CD14-positive monocyte (primary cell): ENCODE results near the gene TNFSF9. TPM values are rescaled to one million over a fixed set of nuclear protein-coding genes. Genes with fewer than 3 reads are reported as not detected.

Experiments
- DNase-seq, 3 donors: peaks; one replicate each; pipeline ENCODE4 v3.0.0-alpha.2; 2011 to 2022
- H2AFZ ChIP-seq: 2 replicates; pipeline ENCODE4 v1.6.0; 2012; ENCODE audit warnings: mild to moderate bottlenecking, low read depth, low read length, inconsistent platforms; ENCODE audit not compliant: insufficient read depth, poor library complexity, severe bottlenecking
- H3K27ac ChIP-seq, 2 donors: 1 replicate in 1 of 2; 2 replicates in 1 of 2; pipeline ENCODE4 v1.5.1; 2012 to 2013; ENCODE audit warnings: low read length in 2 of 2, control low read depth in 1 of 2, inconsistent platforms in 1 of 2, low read depth in 1 of 2, mild to moderate bottlenecking in 1 of 2
- H3K27me3 ChIP-seq, 2 donors: one replicate each; pipeline versions ENCODE4 v1.6.0 to v1.6.1; 2011 to 2013; ENCODE audit warnings: low read length in 2 of 2; ENCODE audit not compliant: control insufficient read depth in 2 of 2, insufficient read depth in 2 of 2
- H3K36me3 ChIP-seq, 2 donors: replicated peaks in 1 of 2; 1 replicate in 1 of 2; 2 replicates in 1 of 2; pipeline versions ENCODE4 v1.5.1 to v1.6.1; 2012 to 2013; ENCODE audit warnings: low read length in 2 of 2, control low read depth in 1 of 2, inconsistent platforms in 1 of 2, mild to moderate bottlenecking in 1 of 2; ENCODE audit not compliant: insufficient read depth in 2 of 2, control insufficient read depth in 1 of 2
- H3K4me1 ChIP-seq, 2 donors: 1 replicate in 1 of 2; 2 replicates in 1 of 2; pipeline versions ENCODE4 v1.5.1 to v1.6.1; 2012 to 2013; ENCODE audit warnings: low read length in 2 of 2, control low read depth in 1 of 2, inconsistent platforms in 1 of 2, mild to moderate bottlenecking in 1 of 2, moderate library complexity in 1 of 2; ENCODE audit not compliant: insufficient read depth in 2 of 2, control insufficient read depth in 1 of 2
- H3K4me2 ChIP-seq: replicated peaks from 2 replicates; pipeline ENCODE3; 2012; ENCODE audit warnings: low read length, moderate library complexity, mild to moderate bottlenecking; ENCODE audit not compliant: poor library complexity, severe bottlenecking; ENCODE audit errors: extremely low read depth
- H3K4me3 ChIP-seq, 3 experiments: fragments of 200-600 bp in 1 of 3; sonication (generic) in 1 of 3; replicated peaks in 1 of 3; 1 replicate in 2 of 3; 2 replicates in 1 of 3; pipeline ENCODE4 v1.5.1; 2011 to 2013; ENCODE audit warnings: low read length in 3 of 3, mild to moderate bottlenecking in 3 of 3, control low read depth in 2 of 3, low read depth in 2 of 3, inconsistent platforms in 1 of 3, moderate library complexity in 1 of 3
- H3K79me2 ChIP-seq: 2 replicates; pipeline ENCODE4 v1.6.0; 2012; ENCODE audit warnings: mild to moderate bottlenecking, control low read depth, inconsistent platforms, low read length, moderate library complexity; ENCODE audit not compliant: insufficient read depth
- H3K9ac ChIP-seq: 2 replicates; pipeline ENCODE4 v1.6.0; 2017; ENCODE audit warnings: low read length, mild to moderate bottlenecking; ENCODE audit not compliant: insufficient read depth, poor library complexity, severe bottlenecking
- H3K9me3 ChIP-seq, 2 donors: replicated peaks in 1 of 2; 1 replicate in 1 of 2; 2 replicates in 1 of 2; pipeline versions ENCODE4 v1.5.1 to v1.6.1; 2012 to 2013; ENCODE audit warnings: low read length in 2 of 2, control low read depth in 1 of 2; ENCODE audit not compliant: control insufficient read depth in 1 of 2, insufficient read depth in 1 of 2
- H4K20me1 ChIP-seq: 2 replicates; pipeline ENCODE4 v1.6.0; 2012; ENCODE audit warnings: mild to moderate bottlenecking, low read length, control low read depth, moderate library complexity; ENCODE audit not compliant: insufficient read depth
- H3K27ac Mint-ChIP-seq, 7 donors: one replicate each; pipeline ENCODE4 v1.8.0; 2020; ENCODE audit warnings: mild to moderate bottlenecking in 7 of 7, mixed read lengths in 7 of 7, moderate library complexity in 6 of 7, inconsistent platforms in 2 of 7
- H3K27me3 Mint-ChIP-seq, 3 donors: one replicate each; pipeline ENCODE4 v1.8.0; 2021 to 2022; ENCODE audit warnings: low read depth in 3 of 3, mild to moderate bottlenecking in 3 of 3, mixed read lengths in 3 of 3, moderate library complexity in 3 of 3, inconsistent platforms in 1 of 3
- H3K36me3 Mint-ChIP-seq, 2 donors: one replicate each; pipeline ENCODE4 v1.8.0; 2020; ENCODE audit warnings: mixed read lengths in 2 of 2, inconsistent platforms in 1 of 2, mild to moderate bottlenecking in 1 of 2
- H3K4me1 Mint-ChIP-seq: one replicate; pipeline ENCODE4 v1.8.0; 2020; ENCODE audit warnings: mild to moderate bottlenecking, mixed read lengths
- H3K4me3 Mint-ChIP-seq, 2 donors: one replicate each; pipeline ENCODE4 v1.8.0; 2020; ENCODE audit warnings: mild to moderate bottlenecking in 2 of 2, mixed read lengths in 2 of 2, moderate library complexity in 1 of 2
- H3K9me3 Mint-ChIP-seq, 7 donors: one replicate each; pipeline ENCODE4 v1.8.0; 2020 to 2022; ENCODE audit warnings: mixed read lengths in 7 of 7, mild to moderate bottlenecking in 6 of 7, moderate library complexity in 6 of 7, inconsistent platforms in 2 of 7
- CTCF ChIP-seq: fragments of 200-600 bp; IDR thresholded peaks from one replicate; pipeline ENCODE4 v1.8.0; 2022; ENCODE audit warnings: antibody characterized with exemption, mild to moderate bottlenecking
- WGBS: methylation state at CpG from one replicate; pipeline ENCODE4 v1.1.5; 2013; ENCODE audit warnings: missing lambda C conversion rate; ENCODE audit not compliant: insufficient coverage; 5-methylcytosine and 5-hydroxymethylcytosine counted together
- intact Hi-C, 2 donors: fragments of 100-400 bp; cut with micrococcal nuclease; formaldehyde crosslinking; loops; one replicate each; pipeline versions ENCODE4 v1.15.0 to v1.15.1; 2023
- polyA plus RNA-seq, 3 donors: library from polyadenylated mRNA; depleted of rRNA in 1 of 3; unstranded in 2 of 3; stranded (reverse) in 1 of 3; fragments of 300-500 nt in 2 of 3; fragments of >200 nt in 1 of 3; fragmentation: Illumina TruSeq in 2 of 3; gene quantifications; 1 replicate in 2 of 3; 2 replicates in 1 of 3; pipeline ENCODE4 v1.2.3, GENCODE V29; 2012 to 2021

TNFSF9 gene
- polyA plus RNA-seq, 3 donors, result 3.7 to 4.9 (median 4.3) TPM

DNA sequence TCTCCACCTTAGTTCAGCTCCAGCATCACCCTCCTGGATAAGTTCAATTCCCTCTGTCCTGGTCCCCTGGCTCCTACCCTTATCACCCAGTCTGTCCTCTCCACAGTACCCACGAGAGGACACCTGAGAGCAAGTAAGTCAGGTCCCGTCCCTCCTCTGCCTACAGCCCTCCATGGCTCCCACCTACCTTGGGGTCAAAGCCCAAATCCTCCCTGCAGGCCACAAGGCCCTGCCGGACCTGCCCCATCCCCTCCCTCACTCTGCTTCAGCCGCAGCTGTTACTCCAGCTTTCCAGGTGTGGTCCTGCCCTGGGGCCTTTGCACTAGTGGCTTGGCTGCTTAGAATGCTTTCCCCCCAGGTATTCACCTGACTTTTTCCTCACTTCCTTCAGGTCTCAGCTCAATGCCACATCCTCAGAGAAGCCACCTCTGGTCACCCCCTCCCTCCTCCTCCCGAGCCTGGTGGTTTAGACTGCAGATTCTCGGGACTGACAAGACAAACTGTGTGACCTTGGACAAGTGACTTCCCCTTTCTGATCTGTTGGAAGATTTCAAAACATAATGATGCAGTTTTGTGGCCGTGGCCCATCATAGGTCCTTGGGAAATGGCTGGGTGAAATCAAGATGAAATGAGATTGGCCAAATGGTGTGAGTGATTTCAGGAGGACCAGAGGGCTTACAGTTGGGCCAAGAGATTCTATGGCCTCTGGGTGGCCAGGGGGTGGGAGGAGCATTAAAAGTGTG lies 32.4 kb upstream of the TNFSF9 start:
- peaks cover 19% of the 10 kb centered on the region for H3K4me1 Mint-ChIP-seq
- peak overlapping the region; percentile 65 to 90 (median 79) for H3K27ac Mint-ChIP-seq
- intact Hi-C loops, result no loop called here
- no peak for TF ChIP-seq CTCF
- Histone ChIP-seq H3K36me3 (no peaks in the 10 kb centered on the region), H3K9me3 (peaks cover 0 to 5% of the 10 kb centered on the region in 2 donors), H2AFZ (no peak overlapping the region), H3K27me3 (peaks cover 24 to 38% of the 10 kb centered on the region in 2 donors), H3K9ac (no peak overlapping the region), H3K4me2 (no peak overlapping the region), H3K4me3 (no peak overlapping the region), H3K27ac (peak overlapping the region in 1 of 2 donors; percentile 9), H3K4me1 (peaks cover 13 to 26% of the 10 kb centered on the region in 2 donors), H4K20me1 (no peaks in the 10 kb centered on the region), H3K79me2 (no peaks in the 10 kb centered on the region)
- H3K27me3 Mint-ChIP-seq, result peaks cover 30 to 49% (median 46%) of the 10 kb centered on the region in 3 donors
- H3K36me3 Mint-ChIP-seq, result peaks cover 3% of the 10 kb centered on the region in 2 donors
- peak; percentile 79 to 83 (median 80) for DNase-seq
- peak overlapping the region in 1 of 2 donors; percentile 13 for H3K4me3 Mint-ChIP-seq
- 61% methylated on average over 6 of the region's 7 CpGs for WGBS
- peaks cover 0 to 6% (median 3%) of the 10 kb centered on the region in 7 donors for H3K9me3 Mint-ChIP-seq

- H3K4me1 ChIP-seq, result peaks cover 13 to 26% of the 10 kb centered on the region in 2 donors
- H3K4me3 ChIP-seq, result no peak overlapping the region
- no peaks in the 10 kb centered on the region for H4K20me1 ChIP-seq
- WGBS, result 84% methylated on average over 12 of the region's 17 CpGs
- no peak for TF ChIP-seq CTCF
- no peak overlapping the region for H2AFZ ChIP-seq
- H3K9ac ChIP-seq, result no peak overlapping the region
- H3K4me2 ChIP-seq, result no peak overlapping the region
- Mint-ChIP-seq H3K9me3 (peaks cover 0 to 10% (median 5%) of the 10 kb centered on the region in 7 donors), H3K27ac (peak overlapping the region; percentile 65 to 90 (median 79)), H3K36me3 (peaks cover 5 to 6% of the 10 kb centered on the region in 2 donors), H3K4me1 (peaks cover 19% of the 10 kb centered on the region), H3K4me3 (peak overlapping the region in 1 of 2 donors; percentile 43), H3K27me3 (peaks cover 36 to 57% (median 54%) of the 10 kb centered on the region in 3 donors)
- no peaks in the 10 kb centered on the region for H3K79me2 ChIP-seq
- H3K27ac ChIP-seq, result peak overlapping the region in 1 of 2 donors; percentile 9
- no peak for DNase-seq
- no peaks in the 10 kb centered on the region for H3K36me3 ChIP-seq
- peaks cover 24 to 44% of the 10 kb centered on the region in 2 donors for H3K27me3 ChIP-seq
- intact Hi-C loops, result no loop called here
- H3K9me3 ChIP-seq, result peaks cover 0 to 5% of the 10 kb centered on the region in 2 donors
These were observed 31.6 kb upstream of the TNFSF9 start for GRCh38 chr19:6499052-6499790.
